NT2/D1 (cell line): ENCODE data around the gene CADM2.

ENCODE experiments used
- YY1 ChIP-seq: IDR thresholded peaks from 2 replicates; pipeline ENCODE4 v1.6.1; 2011; ENCODE audit not compliant: insufficient read length, insufficient read depth
- ZNF274 ChIP-seq: IDR thresholded peaks from 2 replicates; pipeline ENCODE4 v1.6.1; 2011; ENCODE audit warnings: mild to moderate bottlenecking, low read depth, low read length

DNA sequence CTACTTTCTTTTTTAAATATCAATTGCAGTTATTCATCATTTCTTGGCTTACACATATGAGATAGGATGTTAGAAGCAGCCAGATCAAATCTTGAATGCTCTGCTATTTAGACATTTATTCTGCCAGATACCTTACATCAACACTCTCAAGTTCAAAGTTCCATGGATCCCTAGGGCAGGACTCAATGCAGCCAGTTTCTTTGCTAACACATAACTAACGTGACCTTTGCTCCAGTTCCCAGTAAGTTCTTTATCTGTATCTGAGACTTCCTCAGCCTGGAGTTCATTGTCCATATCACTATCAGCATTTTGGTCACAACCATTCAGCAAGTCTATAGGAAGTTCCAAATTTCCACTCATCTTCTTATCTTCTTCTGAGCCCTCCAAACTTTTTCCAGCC is 1092.3 kb downstream of the CADM2 start:
- TF ChIP-seq ZNF274 (no peak), YY1 (no peak)
